Left renal pelvis (tissue), 4 donors: ENCODE measurements around the gene OPCML. TPM values are rescaled to one million over a fixed set of nuclear protein-coding genes. Genes with fewer than 3 reads are reported as not detected.

Experiments
- DNase-seq, 4 donors: peaks; one replicate each; pipeline ENCODE4 v3.0.0-alpha.2; 2013; ENCODE audit warnings: low read depth in 4 of 4, low spot score in 3 of 4
- polyA plus RNA-seq, 4 donors: library from polyadenylated mRNA; unstranded; fragments of 120-200 nt; gene quantifications; one replicate each; pipeline ENCODE4 v1.2.1, GENCODE V29; 2013; ENCODE audit not compliant: insufficient read length in 4 of 4

OPCML gene
- polyA plus RNA-seq, 4 donors = 10.1 to 16.1 (median 12.5) TPM

DNA sequence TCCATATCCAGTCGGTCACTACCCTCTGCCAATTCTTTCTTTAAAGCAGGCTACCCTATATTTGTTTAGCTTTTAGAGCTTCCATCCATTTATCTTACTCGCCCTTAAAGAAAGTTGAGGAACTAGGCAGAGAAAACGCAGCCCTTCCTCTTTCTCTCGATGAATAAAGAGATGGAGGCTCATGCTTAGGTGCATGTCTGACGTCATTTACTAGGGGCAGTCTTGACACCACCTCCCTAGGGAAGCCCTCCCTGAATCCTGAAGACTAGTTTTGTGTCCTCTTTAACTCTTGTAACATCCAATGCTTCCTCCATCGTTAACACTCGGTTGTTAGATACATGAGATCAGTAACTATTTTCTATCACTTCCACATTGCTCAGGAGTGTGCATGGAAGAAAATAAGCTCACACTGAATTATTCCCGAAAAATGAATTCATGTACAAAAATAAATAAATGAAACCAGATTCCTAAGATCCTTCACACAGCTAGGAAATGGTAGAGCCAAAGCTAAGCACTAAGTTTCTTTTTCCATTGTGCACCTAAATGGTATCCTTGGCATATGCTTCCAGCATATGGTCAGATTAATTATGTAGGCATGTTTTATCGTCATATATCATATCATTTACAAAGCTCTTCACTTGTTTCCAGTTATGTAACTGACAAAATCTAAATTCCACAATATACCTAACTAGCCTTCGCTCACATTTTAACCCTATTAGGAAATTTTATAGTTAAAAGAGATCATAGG is 291.2 kb downstream of the OPCML start:
- no peak for DNase-seq

DNA sequence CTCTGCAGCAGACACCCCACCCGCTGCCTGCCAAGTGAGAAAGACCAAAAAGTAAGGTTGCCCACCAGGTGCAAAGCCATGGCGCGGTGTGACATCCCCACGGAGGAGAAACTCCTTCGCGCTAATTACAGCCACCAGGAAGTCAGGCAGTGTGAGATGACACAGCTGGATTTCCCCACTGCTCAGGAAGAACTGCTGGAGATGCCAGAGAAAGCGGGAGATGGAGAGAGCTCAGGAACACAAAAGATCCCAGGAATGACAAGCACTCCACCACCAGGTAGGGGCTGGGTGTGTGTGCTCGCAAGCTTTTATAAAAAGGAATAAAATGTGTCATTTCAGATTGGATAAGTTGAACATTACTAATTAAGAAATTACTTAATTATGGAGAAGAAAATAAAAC is 292.7 kb downstream of the OPCML start:
- DNase-seq = no peak

DNA sequence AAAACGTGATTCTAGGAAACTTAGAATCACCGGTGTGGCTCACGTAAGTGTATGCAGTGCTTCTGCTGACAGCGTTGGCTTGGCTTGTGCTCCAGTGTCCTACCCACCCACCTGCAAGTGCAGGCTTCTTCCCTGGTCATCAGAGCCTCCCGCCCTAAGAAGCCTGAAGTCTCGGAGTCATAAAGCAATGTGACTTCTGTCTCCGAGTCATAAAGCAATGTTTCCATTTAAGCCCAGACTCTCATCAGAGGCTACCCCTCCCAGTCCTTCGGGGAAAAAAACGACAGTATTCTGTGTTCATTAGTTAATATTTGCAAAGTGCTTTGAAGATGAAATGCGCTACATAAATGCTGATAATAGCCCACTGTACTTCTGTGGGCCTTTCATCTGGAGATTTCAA is 293.8 kb downstream of the OPCML start:
- DNase-seq = no peak

DNA sequence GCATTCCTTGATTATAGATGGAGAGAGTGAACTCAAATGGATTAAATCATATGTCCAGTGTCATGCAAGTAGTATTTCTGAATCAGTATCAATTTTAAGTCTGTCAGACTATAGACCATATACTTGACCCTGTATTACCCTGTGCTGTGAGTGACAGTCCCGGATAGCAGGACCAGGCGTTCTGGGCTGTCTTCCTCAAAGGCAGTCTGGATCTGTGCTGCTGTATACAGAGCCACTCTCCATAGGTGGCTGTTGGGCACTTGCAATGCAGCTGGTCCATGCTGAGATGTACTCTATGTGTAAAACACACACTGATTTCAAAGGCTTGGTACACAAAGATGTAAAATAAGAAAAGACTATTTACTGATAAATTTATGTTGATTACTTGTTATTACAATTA is 294.3 kb downstream of the OPCML start:
- DNase-seq = no peak

DNA sequence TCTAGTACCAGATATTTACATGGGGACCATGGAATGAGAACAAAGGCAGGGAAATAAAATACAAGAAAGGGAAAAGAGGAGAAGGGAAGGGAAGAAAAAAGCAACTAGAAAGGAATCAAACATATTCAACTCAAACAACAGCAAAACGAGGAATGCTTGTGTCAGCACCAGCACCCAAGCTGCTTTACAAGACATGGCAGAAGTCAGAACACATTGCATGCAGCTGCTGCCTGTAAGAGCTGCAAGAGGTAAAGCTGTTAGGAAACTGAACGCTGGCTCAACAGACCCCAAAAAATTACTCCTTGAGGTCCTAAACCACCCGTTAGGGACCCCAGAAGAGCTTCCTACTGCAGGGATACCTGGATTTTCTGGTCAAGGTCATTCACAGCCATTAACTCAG is 296.9 kb downstream of the OPCML start:
- DNase-seq = no peak

DNA sequence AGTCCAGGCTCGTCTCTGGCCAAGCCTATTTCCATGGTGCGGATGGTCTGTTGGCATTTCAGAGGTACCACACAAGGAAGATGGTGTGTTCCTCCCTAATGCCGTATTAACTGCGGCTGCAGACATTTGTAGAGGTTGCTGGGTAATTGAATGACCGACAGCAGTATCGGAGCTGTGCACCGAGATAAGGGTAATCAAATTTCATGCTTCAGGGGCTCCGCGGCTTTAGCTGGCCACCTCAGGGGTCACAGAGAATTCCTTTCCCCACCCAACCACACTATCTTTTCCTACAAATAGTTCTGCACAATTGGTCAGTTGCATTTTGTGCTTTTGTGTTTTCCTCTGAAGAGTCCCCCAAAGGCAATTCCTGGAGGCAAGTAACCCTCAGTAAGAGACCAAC is 297.4 kb downstream of the OPCML start:
- DNase-seq = no peak

DNA sequence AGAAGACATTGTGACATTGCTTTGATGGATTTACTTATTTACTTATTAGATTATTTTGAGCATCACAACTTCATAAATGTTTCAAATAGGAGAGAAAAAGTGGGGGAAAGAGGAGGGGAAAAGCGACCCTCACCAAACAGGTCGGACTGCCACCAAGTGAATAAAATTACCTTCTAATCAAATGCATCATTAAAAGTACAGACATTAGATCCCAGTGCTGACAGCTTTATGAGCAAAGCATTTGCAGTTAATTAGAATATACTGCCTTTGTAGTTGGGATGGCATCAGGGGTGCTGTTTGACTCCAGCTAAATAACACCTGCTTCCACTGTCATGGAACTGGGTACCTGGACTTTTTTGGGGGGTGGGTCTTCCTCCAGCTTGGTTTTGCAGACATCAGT is 299.6 kb downstream of the OPCML start:
- no peak for DNase-seq

DNA sequence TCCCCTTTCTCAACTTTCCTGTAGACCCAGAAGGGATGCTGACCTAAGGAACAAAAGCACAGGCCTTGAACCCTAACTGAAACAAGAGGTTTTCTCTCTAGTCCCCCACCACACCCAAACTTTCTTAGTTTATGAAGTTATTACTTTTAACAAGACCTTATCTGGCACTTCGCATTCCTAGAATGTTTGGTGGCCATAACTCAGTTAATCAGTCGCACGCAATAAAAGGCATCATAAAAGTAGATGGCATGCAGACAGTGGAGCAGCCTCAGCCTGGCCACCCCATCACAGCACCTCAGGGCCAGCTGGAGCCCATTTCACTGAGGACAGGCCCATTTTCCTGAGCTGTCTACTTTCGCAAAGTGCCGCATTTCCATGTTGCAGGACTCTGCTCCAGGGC is 301.9 kb downstream of the OPCML start:
- no peak for DNase-seq

DNA sequence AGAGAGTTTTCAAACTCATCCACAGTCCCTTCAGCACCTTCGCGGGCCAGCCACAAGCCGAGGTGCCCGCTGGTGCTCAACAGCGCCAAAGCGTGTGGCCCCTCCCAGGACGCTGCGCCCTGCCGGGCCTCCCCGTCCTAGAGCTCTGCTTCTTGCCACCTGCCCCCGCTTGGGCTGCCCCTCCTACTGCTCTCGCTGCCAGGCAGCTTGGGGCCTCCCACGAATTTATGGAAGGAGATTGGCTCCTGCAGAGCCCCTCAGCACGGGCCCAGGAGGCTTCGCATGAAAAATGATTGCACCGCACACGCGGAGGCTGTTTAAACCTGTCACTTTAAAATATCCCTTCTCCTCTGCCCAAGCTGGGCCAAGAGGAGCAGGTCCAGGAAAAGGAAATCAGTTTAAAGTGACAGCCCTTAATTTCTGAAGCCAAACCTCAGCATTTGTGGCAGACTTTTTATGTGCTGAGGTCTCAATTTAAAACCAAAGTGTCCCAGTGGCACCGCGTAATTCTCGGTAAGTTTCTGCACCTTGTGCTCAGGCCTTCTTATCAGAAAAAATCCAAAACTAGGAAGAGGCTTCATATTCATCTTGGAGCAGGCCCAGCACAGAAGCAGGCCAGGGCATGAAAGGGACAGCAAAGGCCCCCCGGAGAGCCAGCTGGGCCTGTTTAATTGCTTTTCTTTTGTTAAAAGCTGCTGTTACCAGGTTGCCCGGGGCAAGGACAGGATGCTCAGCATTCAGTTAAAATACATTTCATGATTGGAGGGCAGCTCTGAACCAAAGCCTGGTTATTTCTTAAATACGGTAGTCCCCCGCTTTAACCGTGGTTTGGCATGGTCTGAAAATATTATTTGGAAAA is 303.6 kb downstream of the OPCML start:
- no peak for DNase-seq

DNA sequence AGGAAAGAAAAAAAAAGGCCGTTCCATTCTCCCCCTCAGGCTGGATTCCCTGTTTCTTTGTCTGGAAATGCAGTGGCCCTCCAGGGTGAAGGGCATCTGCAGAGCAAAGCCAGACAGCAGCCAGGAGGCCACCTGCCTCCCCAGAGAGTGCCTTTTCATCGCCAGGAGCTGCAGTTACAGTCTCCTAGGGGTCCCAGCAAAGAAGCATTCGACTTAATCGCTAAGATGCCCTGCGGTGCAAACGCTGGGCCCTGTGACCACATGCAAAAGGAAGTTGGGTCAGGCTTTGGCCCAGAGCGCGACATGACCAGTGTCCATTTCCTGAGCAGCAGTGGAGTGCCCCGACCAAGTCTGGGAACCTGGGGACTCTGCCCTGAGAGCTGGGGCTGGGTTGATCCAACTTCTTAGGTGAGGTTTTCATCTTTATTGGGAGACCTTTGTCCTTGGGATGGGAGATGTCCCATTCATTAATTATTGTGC is 304.6 kb downstream of the OPCML start:
- DNase-seq = no peak

DNA sequence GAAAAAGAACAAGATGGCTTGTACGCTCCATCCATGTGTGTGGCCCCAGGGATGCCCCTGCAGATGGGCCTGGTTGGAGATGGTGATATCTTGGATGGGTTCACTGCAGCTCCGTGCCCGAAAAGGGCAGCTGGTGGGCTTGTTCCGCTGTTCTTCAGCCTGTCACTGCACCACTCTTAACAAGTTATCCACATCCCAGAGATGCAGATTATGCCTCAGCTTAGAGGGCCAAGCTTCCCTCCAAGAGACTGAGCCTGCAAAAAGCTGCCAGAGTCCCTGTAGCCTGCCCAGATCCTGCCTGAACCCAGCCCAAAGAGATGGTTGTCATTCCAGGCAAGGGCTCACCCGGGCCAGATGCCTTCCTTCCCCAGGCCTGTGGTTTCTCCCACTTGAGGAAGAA is 308.0 kb downstream of the OPCML start:
- no peak for DNase-seq

DNA sequence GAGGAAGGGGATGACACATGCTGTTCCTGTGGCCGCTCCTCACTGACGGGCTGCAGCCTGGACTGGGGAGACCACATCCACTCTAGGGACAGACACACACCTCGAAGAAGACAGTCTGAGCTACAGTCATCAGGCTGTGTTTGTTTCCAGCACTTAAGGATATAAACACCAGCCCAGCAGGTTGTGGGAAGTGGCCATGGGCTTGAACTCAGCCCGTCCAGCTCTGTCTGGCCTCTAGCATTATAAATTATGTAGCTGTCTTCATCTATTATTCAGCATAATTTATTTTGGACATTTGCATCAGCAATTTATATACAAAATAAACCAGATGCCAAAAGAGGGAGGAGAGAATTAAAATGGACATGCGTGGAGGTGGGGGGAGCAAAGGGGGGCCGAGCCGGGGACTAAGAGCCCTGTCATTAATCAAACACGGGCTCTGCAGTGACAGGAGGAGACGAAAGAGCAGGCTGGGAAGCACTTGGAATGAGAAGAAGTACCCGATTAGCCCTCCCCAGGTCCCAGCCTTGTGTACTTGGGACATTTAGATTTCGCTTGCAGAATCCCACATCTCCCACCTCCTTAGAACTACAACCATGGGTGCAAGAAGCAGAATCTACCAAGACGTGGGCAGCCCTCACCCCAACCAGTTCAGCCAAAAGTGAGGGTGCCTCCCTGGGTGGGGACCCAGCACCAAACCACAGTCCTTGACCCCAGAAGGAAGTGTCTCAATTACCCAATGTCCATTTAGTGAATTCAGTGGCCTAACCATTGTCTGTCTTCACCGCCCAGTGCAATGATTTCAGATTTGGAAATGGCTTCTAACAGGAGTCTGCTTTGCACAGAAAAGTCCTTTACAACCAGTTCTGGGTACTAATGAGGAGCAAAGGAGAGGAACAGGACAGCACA is 309.6 kb downstream of the OPCML start:
- DNase-seq = peak in 1 of 4 donors; percentile 24

DNA sequence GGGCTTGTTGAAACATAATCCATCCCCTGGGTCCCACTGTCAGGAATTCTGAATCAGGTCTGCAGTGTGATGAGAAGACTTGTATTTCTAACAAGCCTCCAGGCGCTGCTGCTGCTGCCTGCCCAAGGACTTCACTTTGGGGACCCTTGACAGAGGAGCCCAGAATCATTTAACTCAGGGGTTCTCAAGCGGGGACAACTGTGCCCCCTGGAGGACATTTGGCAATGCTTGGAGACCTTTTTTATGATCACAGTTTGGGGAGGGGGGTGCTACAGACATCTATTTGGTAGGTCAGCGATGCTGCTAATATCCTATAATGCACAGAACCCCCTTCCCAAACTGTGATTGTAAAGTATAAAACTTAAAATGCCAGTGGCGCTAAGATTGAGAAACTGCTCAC is 312.8 kb downstream of the OPCML start:
- no peak for DNase-seq

DNA sequence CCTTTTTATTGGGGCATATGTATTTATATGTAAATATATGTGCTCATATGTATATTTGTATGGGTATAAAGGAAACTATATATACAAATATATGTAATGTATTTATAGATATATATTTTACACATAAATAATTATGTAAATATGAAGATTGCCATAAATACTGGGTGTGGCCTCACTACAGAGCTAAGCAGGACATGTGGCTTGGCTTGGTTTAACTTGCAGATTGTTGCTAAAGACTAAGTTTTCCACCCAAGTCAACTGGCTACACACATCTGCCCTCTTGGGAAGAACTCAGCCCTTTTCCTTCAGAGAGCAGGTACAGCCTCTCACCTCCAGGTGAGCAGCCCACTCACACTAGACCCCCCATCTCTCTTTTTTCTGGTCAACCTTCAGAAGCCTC is 315.5 kb downstream of the OPCML start:
- no peak for DNase-seq

DNA sequence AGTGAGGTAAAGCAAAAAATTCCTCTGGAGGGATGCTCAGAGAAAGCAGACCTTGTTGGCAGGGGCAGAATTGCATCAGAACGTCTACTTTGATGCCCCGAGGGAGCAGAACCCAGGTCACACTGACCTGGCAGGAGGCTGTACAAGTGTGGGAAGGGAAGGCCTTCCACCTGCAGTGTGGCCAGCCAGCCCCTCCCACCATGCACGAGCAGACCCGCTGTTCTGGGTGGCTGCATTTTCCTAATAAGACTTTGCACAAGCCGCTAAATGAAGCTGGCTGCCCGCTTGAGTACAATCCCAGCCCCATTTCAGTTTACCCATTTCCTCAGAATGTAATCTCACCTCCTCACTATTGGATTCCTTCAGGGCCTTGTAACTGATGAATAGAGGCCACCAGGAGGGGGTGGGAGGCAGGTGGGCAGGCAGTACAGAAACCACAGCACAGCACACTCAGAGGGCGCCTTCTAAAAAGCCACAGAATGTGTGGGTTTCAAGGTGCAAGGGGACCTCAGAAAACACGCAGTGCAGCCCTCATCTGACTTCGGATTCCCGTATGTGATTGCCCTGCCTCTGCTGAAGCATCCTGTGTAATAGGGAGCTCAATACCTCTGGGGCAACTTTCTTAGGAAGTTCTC is 316.6 kb downstream of the OPCML start:
- DNase-seq = no peak

DNA sequence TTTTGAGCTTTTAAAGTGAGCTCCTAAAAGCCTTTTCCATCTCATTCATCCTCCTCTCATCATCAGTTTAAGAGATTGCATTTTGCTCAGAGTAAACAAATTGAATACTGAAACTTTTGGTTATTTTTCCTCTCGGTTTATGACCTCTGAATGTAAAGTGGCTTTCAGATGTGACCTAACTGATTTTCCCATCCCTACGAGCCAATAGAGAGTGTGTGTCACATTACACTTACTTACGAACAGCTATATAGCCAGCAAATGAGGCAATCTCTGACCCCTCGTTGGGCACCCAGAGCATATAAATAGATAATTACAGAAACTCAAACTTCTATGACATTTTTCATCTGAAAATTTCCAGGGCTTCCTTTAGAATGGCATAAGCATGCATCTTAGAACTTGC is 317.7 kb downstream of the OPCML start:
- no peak for DNase-seq

DNA sequence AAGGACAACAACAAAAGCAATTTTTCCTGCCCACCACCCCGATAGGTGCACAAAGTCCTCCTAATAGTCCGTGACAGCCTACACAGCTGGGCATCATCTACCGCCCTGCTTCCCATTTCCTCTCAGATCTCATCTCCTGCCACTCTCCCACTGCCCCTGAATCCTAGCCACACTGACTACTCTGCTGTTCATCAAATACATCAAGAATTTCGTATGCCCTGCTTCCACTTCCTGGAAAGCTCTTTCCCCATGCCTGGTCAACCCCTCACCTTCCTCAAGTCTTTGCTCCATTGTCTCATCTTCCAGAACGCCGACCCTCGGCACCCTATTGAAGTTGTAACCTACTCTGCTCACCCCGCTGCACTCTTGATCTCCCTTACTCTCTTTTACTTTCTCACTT is 320.1 kb downstream of the OPCML start:
- no peak for DNase-seq

DNA sequence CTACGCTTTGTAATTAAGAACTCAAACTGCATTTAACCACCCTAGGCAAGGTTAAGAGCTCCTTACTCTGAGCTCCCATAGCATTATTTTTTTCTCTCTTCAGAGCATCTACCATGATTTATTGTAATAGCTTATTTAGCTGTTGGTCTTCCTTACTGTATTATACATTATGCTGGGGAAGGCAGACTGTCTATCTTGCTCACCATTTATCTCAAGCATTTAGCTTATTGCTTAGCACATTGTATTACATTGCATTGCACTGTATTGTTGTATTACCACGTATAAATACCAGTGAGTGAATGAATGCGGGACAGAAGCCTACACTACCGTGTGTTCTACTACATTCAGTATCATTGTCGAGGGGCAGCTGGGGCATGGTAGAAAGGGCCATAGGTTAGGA is 324.3 kb downstream of the OPCML start:
- DNase-seq = no peak

DNA sequence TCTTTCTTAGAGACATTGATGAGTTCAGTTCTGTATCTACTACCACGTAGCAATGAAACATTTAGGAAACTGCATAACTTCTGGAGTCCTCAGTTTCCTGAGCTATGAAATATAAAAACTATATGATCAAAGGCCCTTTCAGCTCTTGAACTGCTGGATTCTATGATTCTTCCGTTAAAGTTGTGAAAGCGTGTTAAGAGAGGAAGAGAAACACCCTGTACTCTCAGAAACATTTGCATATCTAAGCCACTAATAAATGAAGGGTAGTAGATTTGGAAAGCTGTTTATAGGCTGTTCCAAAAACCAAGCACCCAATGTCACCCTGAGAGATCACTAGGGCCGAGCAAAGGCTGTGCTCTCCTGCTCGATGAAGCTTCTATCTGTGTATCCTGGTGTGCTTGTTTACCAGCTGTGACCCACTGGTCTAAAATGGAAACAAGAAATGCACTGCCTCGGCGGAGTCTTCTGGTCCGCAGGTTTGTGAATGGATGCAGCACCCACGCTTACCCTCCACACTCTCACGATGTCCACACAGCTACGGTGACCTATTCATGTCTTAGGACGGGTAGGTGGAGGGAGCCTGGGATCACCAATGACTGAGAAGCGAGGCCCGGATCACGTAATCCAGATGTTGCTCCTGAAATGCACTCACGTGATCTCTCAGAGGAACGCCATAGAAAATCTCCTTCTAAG is 325.8 kb downstream of the OPCML start:
- DNase-seq = no peak

DNA sequence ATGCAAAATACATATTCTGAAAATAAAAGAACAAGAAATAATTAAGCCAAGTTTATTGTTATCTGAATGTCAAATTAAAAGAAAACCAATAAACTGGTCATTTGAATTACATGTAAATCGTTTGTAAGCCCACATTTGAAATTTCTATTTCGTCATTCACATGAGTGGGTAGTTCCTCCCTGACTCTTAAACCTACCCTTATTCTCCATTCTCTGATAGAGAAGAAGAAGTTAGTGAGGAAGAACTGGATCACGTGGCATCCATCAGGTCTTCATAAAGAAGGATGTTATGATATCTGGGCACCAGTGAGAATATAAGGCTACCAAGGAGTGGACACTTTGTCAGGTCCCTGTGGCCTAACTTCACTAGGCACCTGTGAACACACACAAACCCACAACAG is 328.1 kb downstream of the OPCML start:
- no peak for DNase-seq
